GM12878 (cell line): ENCODE data around the gene TM7SF3. TPM values are rescaled to one million over a fixed set of nuclear protein-coding genes. Genes with fewer than 3 reads are reported as not detected.

Experiments used
- ATAC-seq: fragments of 200-7000 bp; cut with Tn5 transposase; 3 replicates; pipeline ENCODE4 v1.9.1; 2020; ENCODE audit warnings: mild to moderate bottlenecking, moderate library complexity
- BruUV-seq: library from RNA; stranded (reverse); fragments of 400-500 nt; replicated peaks from 2 replicates; lab custom pipeline; 2021; lab: Mats Ljungman, UMichigan
- CTCF ChIA-PET: fragments of 300-600 bp; sonication (Branson Sonifier 250); formaldehyde crosslinking; extraction: SDS; loops from one replicate; lab custom pipeline; 2021; ENCODE audit warnings: inconsistent platforms; lab: Yijun Ruan, JAX
- POLR2A ChIA-PET: fragments of 350-600 bp; formaldehyde crosslinking; extraction: SDS; loops from one replicate; lab custom pipeline; 2021; ENCODE audit warnings: inconsistent platforms; lab: Charles Lee
- RAD21 ChIA-PET: fragments of 300-600 bp; sonication (Branson Sonifier 250); formaldehyde crosslinking; loops from one replicate; lab custom pipeline; 2023; ENCODE audit warnings: antibody characterized with exemption; ENCODE audit not compliant: unreplicated experiment; lab: Charles Lee
- SMC1A ChIA-PET: fragments of 300-600 bp; sonication (Branson Sonifier 250); formaldehyde crosslinking; loops from one replicate; lab custom pipeline; 2023; ENCODE audit not compliant: unreplicated experiment, uncharacterized antibody; lab: Charles Lee
- DNase-seq: peaks from one replicate; pipeline ENCODE4 v3.0.0-alpha.2; 2011; ENCODE audit warnings: low read depth, low spot score
- FAIRE-seq: peaks from 3 replicates; lab custom pipeline; 2011; peaks lifted over from hg19 to GRCh38; lab: Jason Lieb, UNC
- H2AFZ ChIP-seq: 2 replicates; pipeline ENCODE4 v1.6.0; 2011; ENCODE audit warnings: low read depth, low read length, control low read depth; ENCODE audit not compliant: control insufficient read depth
- H3K27ac ChIP-seq: 2 replicates; pipeline ENCODE4 v1.5.1; 2011; ENCODE audit warnings: control low read depth; ENCODE audit not compliant: control insufficient read depth, insufficient read depth
- H3K27me3 ChIP-seq, 2 experiments: replicated peaks in 1 of 2; 2 replicates each; pipeline versions ENCODE4 v1.6.0 to v1.6.1; 2011; ENCODE audit warnings: low read length in 1 of 2; ENCODE audit not compliant: control insufficient read depth in 2 of 2, insufficient read depth in 2 of 2
- H3K36me3 ChIP-seq, 2 experiments: 2 replicates each; pipeline ENCODE4 v1.5.1; 2011; ENCODE audit warnings: low read length in 1 of 2; ENCODE audit not compliant: control insufficient read depth in 2 of 2, insufficient read depth in 2 of 2
- H3K4me1 ChIP-seq: 2 replicates; pipeline ENCODE4 v1.6.1; 2011; ENCODE audit warnings: mild to moderate bottlenecking, low read length, moderate library complexity, mixed read lengths; ENCODE audit not compliant: control insufficient read depth, insufficient read depth
- H3K4me2 ChIP-seq: 2 replicates; pipeline ENCODE4 v1.6.0; 2011; ENCODE audit warnings: control low read depth; ENCODE audit not compliant: control insufficient read depth, insufficient read depth
- H3K4me3 ChIP-seq: fragments of 200-600 bp; sonication (generic); 2 replicates; pipeline ENCODE4 v1.5.1; 2016
- H3K79me2 ChIP-seq: 2 replicates; pipeline ENCODE4 v1.6.0; 2011; ENCODE audit warnings: low read length; ENCODE audit not compliant: control insufficient read depth, insufficient read depth
- H3K9ac ChIP-seq: 2 replicates; pipeline ENCODE4 v1.8.0; 2011; ENCODE audit warnings: low read length, control low read depth, mixed read lengths; ENCODE audit not compliant: control insufficient read depth, insufficient read depth
- H3K9me3 ChIP-seq: replicated peaks from 3 replicates; pipeline ENCODE4 v1.5.1; 2011; ENCODE audit warnings: mild to moderate bottlenecking, low read length; ENCODE audit not compliant: control insufficient read depth, insufficient read depth
- H4K20me1 ChIP-seq: 2 replicates; pipeline ENCODE4 v1.6.0; 2011; ENCODE audit not compliant: control insufficient read depth, insufficient read depth
- EED ChIP-seq: sonication (generic); IDR thresholded peaks from 2 replicates; pipeline ENCODE4 v1.6.1; 2016; ENCODE audit warnings: antibody characterized with exemption, low read depth
- GATAD2B ChIP-seq: fragments of 450-650 bp; conservative IDR thresholded peaks from 2 replicates; pipeline ENCODE4 v1.6.1; 2017; ENCODE audit warnings: low read depth, mild to moderate bottlenecking, moderate library complexity
- HCFC1 ChIP-seq: fragments of 150-350 bp; IDR thresholded peaks from 2 replicates; pipeline ENCODE4 v1.6.1; 2014; ENCODE audit warnings: low read length
- IKZF2 ChIP-seq, 2 experiments: fragments of 450-650 bp; IDR thresholded peaks; 2 replicates each; pipeline ENCODE4 v1.6.1; 2017; ENCODE audit warnings: mild to moderate bottlenecking in 2 of 2, moderate library complexity in 2 of 2
- KLF5 ChIP-seq: fragments of 450-650 bp; IDR thresholded peaks from 2 replicates; pipeline ENCODE4 v1.6.1; 2014; ENCODE audit warnings: mild to moderate bottlenecking; ENCODE audit not compliant: partially characterized antibody
- MEF2A ChIP-seq: IDR thresholded peaks from 2 replicates; pipeline ENCODE4 v1.6.1; 2011; ENCODE audit warnings: low read depth, mild to moderate bottlenecking, low read length, moderate library complexity; ENCODE audit not compliant: insufficient read depth
- NFIC ChIP-seq: IDR thresholded peaks from 2 replicates; pipeline ENCODE4 v1.6.1; 2012; ENCODE audit warnings: low read depth, mild to moderate bottlenecking, inconsistent platforms, low read length, moderate library complexity
- NFYB ChIP-seq: IDR thresholded peaks from 2 replicates; pipeline ENCODE4 v1.6.1; 2011; ENCODE audit warnings: low read depth, mild to moderate bottlenecking, low read length, improper control_type of control experiment, moderate library complexity; ENCODE audit not compliant: insufficient read depth
- RCOR1 ChIP-seq: conservative IDR thresholded peaks from 2 replicates; pipeline ENCODE4 v1.6.1; 2012; ENCODE audit warnings: low read depth, low read length, improper control_type of control experiment
- RELA ChIP-seq: fragments of 450-650 bp; IDR thresholded peaks from 2 replicates; pipeline ENCODE4 v1.8.0; 2014; ENCODE audit warnings: borderline replicate concordance; ENCODE audit not compliant: partially characterized antibody
- SMAD5 ChIP-seq: IDR thresholded peaks from 2 replicates; pipeline ENCODE4 v1.6.1; 2016; ENCODE audit warnings: antibody characterized with exemption, low read depth
- TCF12 ChIP-seq: IDR thresholded peaks from 2 replicates; pipeline ENCODE4 v1.6.1; 2011; ENCODE audit warnings: low read depth, mild to moderate bottlenecking, low read length
- ZNF217 ChIP-seq: fragments of 450-650 bp; IDR thresholded peaks from 2 replicates; pipeline ENCODE4 v1.6.1; 2017; ENCODE audit warnings: antibody characterized with exemption, mild to moderate bottlenecking
- ZSCAN29 ChIP-seq: fragments of 450-650 bp; IDR thresholded peaks from 2 replicates; pipeline ENCODE4 v1.6.1; 2017; ENCODE audit warnings: mild to moderate bottlenecking, moderate library complexity
- ZZZ3 ChIP-seq: IDR thresholded peaks from 2 replicates; pipeline ENCODE4 v1.6.1; 2011; ENCODE audit warnings: low read depth; ENCODE audit not compliant: control insufficient read depth, insufficient read length
- in situ Hi-C: fragments of 300-500 bp; cut with MboI; formaldehyde crosslinking; loops from 9 replicates; pipeline ENCODE4 v1.14.3; 2018; ENCODE audit warnings: mixed read lengths
- intact Hi-C: fragments of 100-400 bp; cut with micrococcal nuclease; formaldehyde crosslinking; loops from one replicate; pipeline ENCODE4 v1.14.2; 2022; ENCODE audit not compliant: unreplicated experiment
- polyA plus RNA-seq, 11 experiments: library from polyadenylated mRNA; depleted of rRNA in 4 of 11; unstranded in 6 of 11; stranded (reverse) in 5 of 11; fragments of >200 nt; fragmentation: Nextera tagmentation in 4 of 11; fragmentation: Illumina TruSeq in 1 of 11; extraction: Ambion mirVana in 4 of 11; extraction: Trizol in 1 of 11; gene quantifications; 1 replicate in 1 of 11; 2 replicates in 10 of 11; pipeline versions ENCODE4 v1.2.1 to v1.2.3, GENCODE V29; 2011 to 2016; ENCODE audit warnings: inconsistent platforms in 2 of 11, missing spikeins in 2 of 11, low read depth in 1 of 11
- total RNA-seq, 4 experiments: library from RNA; depleted of rRNA in 3 of 4; stranded (reverse); fragments of >200 nt in 3 of 4; fragmentation: Illumina TruSeq in 1 of 4; extraction: Trizol in 1 of 4; gene quantifications; 2 replicates each; pipeline versions ENCODE4 v1.2.1 to v1.2.3, GENCODE V29; 2013 to 2021

Gene TM7SF3
- total and polyA plus RNA-seq, 10 of the 15 experiments (the other 5 are each of a cell fraction or from before 2014, with no cell fraction given) = 31.4 to 341 (median 74.8) TPM

GRCh38 chr12:27031531-27031930 is 17.3 kb upstream of the TM7SF3 start (continued):
- TF ChIP-seq ZNF217 (no peak), NFIC (no peak), EED (no peak), IKZF2 (IDR thresholded peaks at IDR 0.05) (no peak), RELA (no peak), NFYB (no peak), TCF12 (no peak), ZZZ3 (no peak)

GRCh38 chr12:27026257-27026656 is 12.1 kb upstream of the TM7SF3 start:
- FAIRE-seq (no peak), ATAC-seq (no peak), DNase-seq (no peak)
- Histone ChIP-seq H3K4me2 (no peak overlapping the region), H2AFZ (no peak overlapping the region), H3K9ac (no peak overlapping the region), H4K20me1 (no peaks in the 10 kb centered on the region), H3K9me3 (no peaks in the 10 kb centered on the region), H3K4me3 (no peak overlapping the region), H3K4me1 (peaks cover 4% of the 10 kb centered on the region; the same call in 1 of the 2 replicates), H3K79me2 (peaks cover 39% of the 10 kb centered on the region), H3K27me3 (no peaks in the 10 kb centered on the region), H3K36me3 (peaks cover 0 to 17% of the 10 kb centered on the region in 2 experiments; a peak in 3 of 4 replicates), H3K27ac (no peak overlapping the region)
- BruUV-seq = no TSS peak
- SMC1A ChIA-PET = interaction anchor here (0.8 to 4.9 kb wide), 7 partner anchors 8 to 279 kb away, joined by 3 to 29 read pairs (median 7); partner anchors contain the start of gene TM7SF3
- CTCF ChIA-PET = interaction anchor here (1.2 to 2.9 kb wide), 5 partner anchors 9 to 358 kb away, joined by 3 to 23 read pairs (median 5); no protein-coding TSS in a partner anchor
- in situ Hi-C loops = no loop called here
- intact Hi-C loops = no loop called here
- TF ChIP-seq IKZF2 (IDR thresholded peaks at IDR 0.05) (no peak), RCOR1 (no peak), MEF2A (no peak), SMAD5 (no peak), KLF5 (no peak), HCFC1 (no peak), GATAD2B (no peak), ZSCAN29 (no peak)
- POLR2A ChIA-PET = interaction anchor here (0.6 to 0.9 kb wide), 2 partner anchors 10 to 280 kb away, joined by 3 read pairs; no protein-coding TSS in a partner anchor
- RAD21 ChIA-PET = interaction anchor here (0.7 to 1.3 kb wide), 4 partner anchors 10 to 280 kb away, joined by 3 to 6 read pairs (median 3); no protein-coding TSS in a partner anchor
